Activated CD4-positive, CD25-positive, alpha-beta regulatory T cell (primary cell): ENCODE results near the gene KANK4.

Source experiments
- DNase-seq, 4 experiments: peaks; one replicate each; lab custom pipeline; 2025; lab: John Stamatoyannopoulos, UW

The KANK4 gene

GRCh38 chr1:62207187-62207586 is 112.0 kb downstream of the KANK4 start:
- DNase-seq = no peak

GRCh38 chr1:62198781-62199125 is 120.5 kb downstream of the KANK4 start:
- DNase-seq = no peak

- DNase-seq = no peak
Measured at GRCh38 chr1:62198069-62198780, 121.0 kb downstream of the KANK4 start.

- DNase-seq = no peak
Measured at GRCh38 chr1:62196086-62196690, 123.0 kb downstream of the KANK4 start.

GRCh38 chr1:62194651-62195544 is 124.3 kb downstream of the KANK4 start, which contains the start of gene L1TD1:
TSS of gene L1TD1 (plus strand) at chr1:62194849. CDS start at chr1:62206629, 11,780 bp downstream.
- no peak for DNase-seq

GRCh38 chr1:62188111-62188510 is 131.1 kb downstream of the KANK4 start:
- no peak for DNase-seq

- no peak for DNase-seq
Measured at GRCh38 chr1:62187548-62187947, 131.7 kb downstream of the KANK4 start.
